ENCODE data around the gene RAB8A. TPM values are rescaled to one million over a fixed set of nuclear protein-coding genes. Genes with fewer than 3 reads are reported as not detected.

The RAB8A gene
- total and polyA plus RNA-seq, 9 of the 15 experiments (the other 6 are each of a cell fraction or from before 2014, with no cell fraction given), result 11.2 to 102 (median 53.2) TPM

- ATAC-seq (no peak), DNase-seq (ENCODE audit: extremely low read depth in 1 of 4, low spot score in 3 of 4) (no peak), FAIRE-seq (no peak)
- Histone ChIP-seq H3K36me3 (ENCODE audit: control insufficient read depth, insufficient read depth, low read length) (peaks cover 84% of the 10 kb centered on the region), H2AFZ (ENCODE audit: low read depth, low read length) (no peak overlapping the region), H3K79me2 (ENCODE audit: control insufficient read depth, insufficient read depth, low read length) (peaks cover 3% of the 10 kb centered on the region; the same call in 1 of the 3 replicates), H4K20me1 (replicated peaks; ENCODE audit: control insufficient read depth, insufficient read depth, low read length) (no peaks in the 10 kb centered on the region), H3K4me1 (replicated peaks in 1 of 2; ENCODE audit: control insufficient read depth in 2 of 2, insufficient read depth in 2 of 2, low read length in 2 of 2) (peaks cover 0 to 8% of the 10 kb centered on the region in 2 experiments; a peak in 2 of 5 replicates), H3K4me3 (no peak overlapping the region), H3K27me3 (ENCODE audit: control insufficient read depth in 2 of 2, insufficient read depth in 2 of 2, low read length in 2 of 2) (no peaks in the 10 kb centered on the region), H3K9me1 (ENCODE audit: control insufficient read depth, insufficient read depth, low read length) (no peaks in the 10 kb centered on the region), H3K9ac (ENCODE audit: insufficient read depth in 1 of 2, low read depth in 2 of 2, low read length in 2 of 2) (no peak overlapping the region), H3K4me2 (ENCODE audit: insufficient read depth, low read length) (no peak overlapping the region), H3K27ac (ENCODE audit: extremely low read depth, low read depth, low read length) (no peak overlapping the region), H3K9me3 (replicated peaks; ENCODE audit: control insufficient read depth, insufficient read depth, low read depth, low read length) (no peaks in the 10 kb centered on the region)
- 98% methylated on average over 5 of the region's 5 CpGs for WGBS (ENCODE audit: insufficient coverage, low coverage, missing lambda C conversion rate)
- TF ChIP-seq, protein P1, sequence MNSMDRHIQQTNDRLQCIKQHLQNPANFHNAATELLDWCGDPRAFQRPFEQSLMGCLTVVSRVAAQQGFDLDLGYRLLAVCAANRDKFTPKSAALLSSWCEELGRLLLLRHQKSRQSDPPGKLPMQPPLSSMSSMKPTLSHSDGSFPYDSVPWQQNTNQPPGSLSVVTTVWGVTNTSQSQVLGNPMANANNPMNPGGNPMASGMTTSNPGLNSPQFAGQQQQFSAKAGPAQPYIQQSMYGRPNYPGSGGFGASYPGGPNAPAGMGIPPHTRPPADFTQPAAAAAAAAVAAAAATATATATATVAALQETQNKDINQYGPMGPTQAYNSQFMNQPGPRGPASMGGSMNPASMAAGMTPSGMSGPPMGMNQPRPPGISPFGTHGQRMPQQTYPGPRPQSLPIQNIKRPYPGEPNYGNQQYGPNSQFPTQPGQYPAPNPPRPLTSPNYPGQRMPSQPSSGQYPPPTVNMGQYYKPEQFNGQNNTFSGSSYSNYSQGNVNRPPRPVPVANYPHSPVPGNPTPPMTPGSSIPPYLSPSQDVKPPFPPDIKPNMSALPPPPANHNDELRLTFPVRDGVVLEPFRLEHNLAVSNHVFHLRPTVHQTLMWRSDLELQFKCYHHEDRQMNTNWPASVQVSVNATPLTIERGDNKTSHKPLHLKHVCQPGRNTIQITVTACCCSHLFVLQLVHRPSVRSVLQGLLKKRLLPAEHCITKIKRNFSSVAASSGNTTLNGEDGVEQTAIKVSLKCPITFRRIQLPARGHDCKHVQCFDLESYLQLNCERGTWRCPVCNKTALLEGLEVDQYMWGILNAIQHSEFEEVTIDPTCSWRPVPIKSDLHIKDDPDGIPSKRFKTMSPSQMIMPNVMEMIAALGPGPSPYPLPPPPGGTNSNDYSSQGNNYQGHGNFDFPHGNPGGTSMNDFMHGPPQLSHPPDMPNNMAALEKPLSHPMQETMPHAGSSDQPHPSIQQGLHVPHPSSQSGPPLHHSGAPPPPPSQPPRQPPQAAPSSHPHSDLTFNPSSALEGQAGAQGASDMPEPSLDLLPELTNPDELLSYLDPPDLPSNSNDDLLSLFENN (IDR thresholded peaks at IDR 0.05; ENCODE audit: low read depth in 2 of 2, low read length in 2 of 2), result no peak
- TF ChIP-seq BRF1 (IDR thresholded peaks at IDR 0.05; ENCODE audit: borderline replicate concordance, extremely low read depth, insufficient read length), result no peak
- no peak for TF ChIP-seq ZNF23 (CRISPR knock-in tag; IDR thresholded peaks at IDR 0.05)
- no peak for TF ChIP-seq RBM25 (IDR thresholded peaks at IDR 0.05; ENCODE audit: low read depth, low read length, severe bottlenecking)
- TF ChIP-seq HSF4 (CRISPR knock-in tag; IDR thresholded peaks at IDR 0.05; ENCODE audit: borderline replicate concordance), result no peak
- no peak for TF ChIP-seq PHTF2 (CRISPR knock-in tag; IDR thresholded peaks at IDR 0.05)
- TF ChIP-seq CBX1 (IDR thresholded peaks at IDR 0.05; ENCODE audit: low read depth), result no peak
- no peak for TF ChIP-seq ZBTB9 (CRISPR knock-in tag; IDR thresholded peaks at IDR 0.05)
- no peak for TF ChIP-seq ZNF174 (CRISPR knock-in tag; IDR thresholded peaks at IDR 0.05)
- TF ChIP-seq IRF2 (CRISPR knock-in tag; IDR thresholded peaks at IDR 0.05), result no peak
- TF ChIP-seq, protein P2, sequence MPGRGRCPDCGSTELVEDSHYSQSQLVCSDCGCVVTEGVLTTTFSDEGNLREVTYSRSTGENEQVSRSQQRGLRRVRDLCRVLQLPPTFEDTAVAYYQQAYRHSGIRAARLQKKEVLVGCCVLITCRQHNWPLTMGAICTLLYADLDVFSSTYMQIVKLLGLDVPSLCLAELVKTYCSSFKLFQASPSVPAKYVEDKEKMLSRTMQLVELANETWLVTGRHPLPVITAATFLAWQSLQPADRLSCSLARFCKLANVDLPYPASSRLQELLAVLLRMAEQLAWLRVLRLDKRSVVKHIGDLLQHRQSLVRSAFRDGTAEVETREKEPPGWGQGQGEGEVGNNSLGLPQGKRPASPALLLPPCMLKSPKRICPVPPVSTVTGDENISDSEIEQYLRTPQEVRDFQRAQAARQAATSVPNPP (IDR thresholded peaks at IDR 0.05; ENCODE audit: borderline replicate concordance, insufficient read depth, insufficient read length), result no peak
- no peak for TF ChIP-seq ZNF354B (CRISPR knock-in tag; IDR thresholded peaks at IDR 0.05)
- TF ChIP-seq ZNF589 (CRISPR knock-in tag; IDR thresholded peaks at IDR 0.05; ENCODE audit: low read depth), result no peak
- intact Hi-C loops (cut with micrococcal nuclease) (no loop called here), in situ Hi-C loops (cut with MboI) (no loop called here)
- ChIA-PET CTCF (ENCODE audit: low intra/inter-chr PET ratio) (no interaction called here), POLR2A (no interaction called here)
- no TSS peak for BruUV-seq (replicated peaks)
Measured at GRCh38 chr19:16121141-16121540, 9.5 kb downstream of the RAB8A start.
